HCT116 (cell line): ENCODE data around the gene LARP1. TPM values are rescaled to one million over a fixed set of nuclear protein-coding genes. Genes with fewer than 3 reads are reported as not detected.

Experiments used
- ATAC-seq: fragments of 200-7000 bp; cut with Tn5 transposase; 2 replicates; pipeline ENCODE4 v1.9.1; 2020; ENCODE audit warnings: mild to moderate bottlenecking, moderate library complexity
- BruUV-seq: library from RNA; stranded (reverse); fragments of 400-500 nt; replicated peaks from 2 replicates; lab custom pipeline; 2021; lab: Mats Ljungman, UMichigan
- CTCF ChIA-PET: fragments of 300-600 bp; sonication (Branson Sonifier 250); formaldehyde crosslinking; loops from one replicate; lab custom pipeline; 2021; ENCODE audit warnings: antibody characterized with exemption; lab: Charles Lee
- POLR2A ChIA-PET: fragments of 300-600, 350-600 bp; sonication (Branson Sonifier 250); formaldehyde crosslinking; loops from one replicate; lab custom pipeline; 2021; ENCODE audit warnings: antibody characterized with exemption; lab: Charles Lee
- RAD21 ChIA-PET, 2 experiments: fragments of 300-600 bp; sonication (Branson Sonifier 250); formaldehyde crosslinking; loops; one replicate each; lab custom pipeline; 2023; ENCODE audit warnings: low total read pairs in 2 of 2; ENCODE audit not compliant: uncharacterized antibody in 2 of 2, unreplicated experiment in 2 of 2, low non-redundant PET in 1 of 2; lab: Charles Lee
- DNase-seq: peaks from one replicate; pipeline ENCODE4 v3.0.0-alpha.2; 2010; ENCODE audit warnings: low read depth, low spot score
- H2AFZ ChIP-seq: fragments of 200-600 bp; shearing (Covaris generic), sonication (generic); 2 replicates; pipeline ENCODE4 v1.6.1; 2017; ENCODE audit warnings: low read depth, mixed run types, mixed read lengths, antibody characterized with exemption, low read length; ENCODE audit not compliant: poor library complexity, severe bottlenecking
- H3K27ac ChIP-seq: 2 replicates; pipeline ENCODE4 v1.5.1; 2012; ENCODE audit warnings: low read depth, low read length
- H3K27me3 ChIP-seq: fragments of 200-600 bp; sonication (generic); 2 replicates; pipeline ENCODE4 v1.6.1; 2016; ENCODE audit warnings: mixed run types, low read length, mixed read lengths; ENCODE audit not compliant: insufficient read depth
- H3K36me3 ChIP-seq, 2 experiments: fragments of 200-500 bp in 1 of 2; fragments of 200-600 bp in 1 of 2; sonication (Bioruptor generic) in 1 of 2; sonication (generic) in 1 of 2; 2 replicates each; pipeline versions ENCODE4 v1.5.1 to v1.6.1; 2014 to 2016; ENCODE audit warnings: low read length in 2 of 2, inconsistent platforms in 1 of 2, mixed read lengths in 1 of 2, mixed run types in 1 of 2; ENCODE audit not compliant: insufficient read depth in 2 of 2, control insufficient read depth in 1 of 2
- H3K4me1 ChIP-seq, 2 experiments: fragments of 200-600 bp in 1 of 2; sonication (generic) in 1 of 2; 2 replicates each; pipeline versions ENCODE4 v1.5.1 to v1.6.1; 2012 to 2017; ENCODE audit warnings: low read length in 2 of 2, inconsistent platforms in 1 of 2, mild to moderate bottlenecking in 1 of 2, mixed read lengths in 1 of 2, mixed run types in 1 of 2, moderate library complexity in 1 of 2; ENCODE audit not compliant: insufficient read depth in 2 of 2, control insufficient read depth in 1 of 2
- H3K4me2 ChIP-seq: fragments of 200-600 bp; sonication (generic); 2 replicates; pipeline ENCODE4 v1.6.1; 2017; ENCODE audit warnings: mixed run types, low read length, mixed read lengths
- H3K4me3 ChIP-seq, 2 experiments: fragments of 200-600 bp in 1 of 2; sonication (generic) in 1 of 2; replicated peaks in 1 of 2; 2 replicates each; pipeline ENCODE4 v1.5.1; 2011 to 2016; ENCODE audit warnings: low read length in 2 of 2, control low read depth in 1 of 2, low read depth in 1 of 2, mild to moderate bottlenecking in 1 of 2, mixed read lengths in 1 of 2, mixed run types in 1 of 2
- H3K79me2 ChIP-seq: fragments of 200-600 bp; sonication (generic); 2 replicates; pipeline ENCODE4 v1.6.1; 2017; ENCODE audit warnings: mild to moderate bottlenecking, mixed run types, low read length, moderate library complexity, mixed read lengths; ENCODE audit not compliant: insufficient read depth
- H3K9ac ChIP-seq: fragments of 200-600 bp; sonication (generic); 2 replicates; pipeline ENCODE4 v1.6.1; 2016; ENCODE audit warnings: low read length, mixed read lengths
- H3K9me2 ChIP-seq: fragments of 200-600 bp; sonication (generic), shearing (Covaris generic); 2 replicates; pipeline ENCODE4 v1.6.1; 2017; ENCODE audit warnings: mixed run types, mild to moderate bottlenecking, moderate library complexity; ENCODE audit not compliant: insufficient read depth
- H3K9me3 ChIP-seq, 2 experiments: fragments of 200-500 bp in 1 of 2; fragments of 200-600 bp in 1 of 2; sonication (Bioruptor generic) in 1 of 2; sonication (generic) in 1 of 2; 2 replicates each; pipeline ENCODE4 v1.6.1; 2014 to 2017; ENCODE audit warnings: low read length in 2 of 2, mixed read lengths in 2 of 2, inconsistent platforms in 1 of 2, low read depth in 1 of 2, mild to moderate bottlenecking in 1 of 2, mixed run types in 1 of 2, moderate library complexity in 1 of 2; ENCODE audit not compliant: control insufficient read depth in 1 of 2, insufficient read depth in 1 of 2
- H4K20me1 ChIP-seq: fragments of 200-600 bp; sonication (generic), shearing (Covaris generic); 2 replicates; pipeline ENCODE4 v1.6.1; 2017; ENCODE audit warnings: mixed run types, mild to moderate bottlenecking, moderate library complexity; ENCODE audit not compliant: insufficient read depth
- CEBPB ChIP-seq: IDR thresholded peaks from 2 replicates; pipeline ENCODE4 v1.6.1; 2012; ENCODE audit warnings: low read depth
- EGR1 ChIP-seq: IDR thresholded peaks from 2 replicates; pipeline ENCODE4 v1.6.1; 2012; ENCODE audit warnings: low read depth
- EZH2 ChIP-seq: fragments of 200-600 bp; sonication (generic); IDR thresholded peaks from 2 replicates; pipeline ENCODE4 v1.6.1; 2017; ENCODE audit warnings: antibody characterized with exemption, mixed run types
- JUND ChIP-seq: IDR thresholded peaks from 2 replicates; pipeline ENCODE4 v1.6.1; 2012
- POLR2A ChIP-seq: IDR thresholded peaks from 2 replicates; pipeline ENCODE4 v1.7.0; 2011; ENCODE audit warnings: borderline replicate concordance; ENCODE audit not compliant: insufficient read depth, insufficient read length; ENCODE audit errors: extremely low read depth
- POLR2AphosphoS5 ChIP-seq: IDR thresholded peaks from 2 replicates; pipeline ENCODE4 v1.6.1; 2011; ENCODE audit warnings: mild to moderate bottlenecking, low read depth, low read length, moderate library complexity
- SRF ChIP-seq: IDR thresholded peaks from 2 replicates; pipeline ENCODE4 v1.6.1; 2012; ENCODE audit warnings: low read depth
- ZNF274 ChIP-seq: fragments of 200-500 bp; sonication (Bioruptor generic); IDR thresholded peaks from 2 replicates; pipeline ENCODE4 v1.6.1; 2014; ENCODE audit warnings: mild to moderate bottlenecking, low read depth, low read length, inconsistent platforms
- intact Hi-C: fragments of 100-400 bp; cut with micrococcal nuclease; formaldehyde crosslinking; loops from 2 replicates; pipeline ENCODE4 v1.10.0; 2022
- total RNA-seq: library from RNA; stranded (reverse); gene quantifications from one replicate; pipeline ENCODE4 v1.2.1, GENCODE V29; 2021; ENCODE audit not compliant: unreplicated experiment
- TF ChIP-seq, protein P1 (sequence below): IDR thresholded peaks from 2 replicates; pipeline ENCODE4 v1.6.1; 2012
- TF ChIP-seq, protein P2 (sequence below): IDR thresholded peaks from 2 replicates; pipeline ENCODE4 v1.6.1; 2011; ENCODE audit warnings: mild to moderate bottlenecking, low read length, moderate library complexity; ENCODE audit not compliant: insufficient replicate concordance; ENCODE audit errors: extremely low read depth
- TF ChIP-seq, protein P3 (sequence below), 3 experiments: fragments of 200-600 bp in 1 of 3; sonication (generic) in 1 of 3; IDR thresholded peaks in 2 of 3; conservative IDR thresholded peaks in 1 of 3; 2 replicates each; pipeline ENCODE4 v1.5.1; 2012 to 2017; ENCODE audit warnings: low read depth in 2 of 3, low read length in 2 of 3, antibody characterized with exemption in 1 of 3, borderline replicate concordance in 1 of 3, control low read depth in 1 of 3, mild to moderate bottlenecking in 1 of 3, mixed read lengths in 1 of 3, mixed run types in 1 of 3, moderate library complexity in 1 of 3; ENCODE audit not compliant: insufficient read depth in 1 of 3

LARP1 gene
- total RNA-seq, 1 experiment from 2014 or later, result 201 TPM

DNA sequence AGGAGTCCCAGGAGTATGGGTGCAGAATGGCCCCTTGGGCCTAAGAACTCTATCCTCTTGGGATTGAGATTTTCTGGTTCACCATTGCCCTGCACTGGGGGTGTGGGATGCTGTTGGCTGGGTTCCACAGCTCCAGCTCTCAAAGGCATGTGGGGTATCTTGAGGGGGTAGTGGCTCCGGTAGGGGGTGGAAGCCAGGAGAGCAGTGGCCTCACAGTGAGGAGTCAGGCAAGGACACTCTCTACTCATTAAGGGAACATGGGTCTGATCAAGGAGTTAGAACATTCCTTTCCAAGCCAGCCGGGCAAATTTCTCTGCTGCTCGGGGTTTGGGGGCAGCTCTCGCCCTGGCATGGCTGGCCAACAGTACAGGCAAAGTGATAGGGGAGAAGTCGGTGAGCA, 33.0 kb downstream of the LARP1 start:
- Histone ChIP-seq H3K27ac (no peak overlapping the region), H3K9me2 (no peaks in the 10 kb centered on the region), H3K27me3 (no peaks in the 10 kb centered on the region), H3K36me3 (peaks cover 8 to 37% of the 10 kb centered on the region in 2 experiments; a peak in 3 of 4 replicates), H3K4me3 (no peak overlapping the region), H3K4me1 (no peaks in the 10 kb centered on the region), H3K9ac (no peak overlapping the region), H3K4me2 (no peak overlapping the region), H3K79me2 (peaks cover 94% of the 10 kb centered on the region), H2AFZ (no peak overlapping the region), H4K20me1 (peaks cover 29% of the 10 kb centered on the region; the same call in 1 of the 2 replicates), H3K9me3 (no peaks in the 10 kb centered on the region)
- no TSS peak for BruUV-seq
- intact Hi-C loops, result no loop called here
- TF ChIP-seq POLR2A (no peak), EZH2 (no peak), ZNF274 (no peak), JUND (no peak), POLR2AphosphoS5 (no peak), EGR1 (no peak), SRF (no peak), CEBPB (no peak)
- TF ChIP-seq, protein P1, sequence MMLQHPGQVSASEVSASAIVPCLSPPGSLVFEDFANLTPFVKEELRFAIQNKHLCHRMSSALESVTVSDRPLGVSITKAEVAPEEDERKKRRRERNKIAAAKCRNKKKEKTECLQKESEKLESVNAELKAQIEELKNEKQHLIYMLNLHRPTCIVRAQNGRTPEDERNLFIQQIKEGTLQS, result no peak
- TF ChIP-seq, protein P2, sequence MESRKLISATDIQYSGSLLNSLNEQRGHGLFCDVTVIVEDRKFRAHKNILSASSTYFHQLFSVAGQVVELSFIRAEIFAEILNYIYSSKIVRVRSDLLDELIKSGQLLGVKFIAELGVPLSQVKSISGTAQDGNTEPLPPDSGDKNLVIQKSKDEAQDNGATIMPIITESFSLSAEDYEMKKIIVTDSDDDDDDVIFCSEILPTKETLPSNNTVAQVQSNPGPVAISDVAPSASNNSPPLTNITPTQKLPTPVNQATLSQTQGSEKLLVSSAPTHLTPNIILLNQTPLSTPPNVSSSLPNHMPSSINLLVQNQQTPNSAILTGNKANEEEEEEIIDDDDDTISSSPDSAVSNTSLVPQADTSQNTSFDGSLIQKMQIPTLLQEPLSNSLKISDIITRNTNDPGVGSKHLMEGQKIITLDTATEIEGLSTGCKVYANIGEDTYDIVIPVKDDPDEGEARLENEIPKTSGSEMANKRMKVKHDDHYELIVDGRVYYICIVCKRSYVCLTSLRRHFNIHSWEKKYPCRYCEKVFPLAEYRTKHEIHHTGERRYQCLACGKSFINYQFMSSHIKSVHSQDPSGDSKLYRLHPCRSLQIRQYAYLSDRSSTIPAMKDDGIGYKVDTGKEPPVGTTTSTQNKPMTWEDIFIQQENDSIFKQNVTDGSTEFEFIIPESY, result no peak
- TF ChIP-seq, protein P3, sequence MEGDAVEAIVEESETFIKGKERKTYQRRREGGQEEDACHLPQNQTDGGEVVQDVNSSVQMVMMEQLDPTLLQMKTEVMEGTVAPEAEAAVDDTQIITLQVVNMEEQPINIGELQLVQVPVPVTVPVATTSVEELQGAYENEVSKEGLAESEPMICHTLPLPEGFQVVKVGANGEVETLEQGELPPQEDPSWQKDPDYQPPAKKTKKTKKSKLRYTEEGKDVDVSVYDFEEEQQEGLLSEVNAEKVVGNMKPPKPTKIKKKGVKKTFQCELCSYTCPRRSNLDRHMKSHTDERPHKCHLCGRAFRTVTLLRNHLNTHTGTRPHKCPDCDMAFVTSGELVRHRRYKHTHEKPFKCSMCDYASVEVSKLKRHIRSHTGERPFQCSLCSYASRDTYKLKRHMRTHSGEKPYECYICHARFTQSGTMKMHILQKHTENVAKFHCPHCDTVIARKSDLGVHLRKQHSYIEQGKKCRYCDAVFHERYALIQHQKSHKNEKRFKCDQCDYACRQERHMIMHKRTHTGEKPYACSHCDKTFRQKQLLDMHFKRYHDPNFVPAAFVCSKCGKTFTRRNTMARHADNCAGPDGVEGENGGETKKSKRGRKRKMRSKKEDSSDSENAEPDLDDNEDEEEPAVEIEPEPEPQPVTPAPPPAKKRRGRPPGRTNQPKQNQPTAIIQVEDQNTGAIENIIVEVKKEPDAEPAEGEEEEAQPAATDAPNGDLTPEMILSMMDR (IDR thresholded peaks at IDR 0.05 in 2 of 3, conservative IDR thresholded peaks at IDR 0.05 in 1 of 3; ENCODE audit: borderline replicate concordance in 1 of 3, insufficient read depth in 1 of 3, low read depth in 2 of 3, low read length in 2 of 3), result no peak
- RAD21 ChIA-PET, result no interaction called here
- ATAC-seq, result no peak
- no peak for DNase-seq
- CTCF ChIA-PET, result no interaction called here
- POLR2A ChIA-PET, result no interaction called here
